CD4-positive, alpha-beta T cell treated with Interleukin-15 for 4 hours (primary cell): ENCODE data around the gene ZNF740.
"Not testable (repeated sequence)": the region's sequence is repeated elsewhere in the genome, so short reads cannot be mapped to it uniquely, and the experiment has no call there.

Source experiments
- DNase-seq: peaks from one replicate; pipeline ENCODE4 v3.0.0-alpha.2; 2020; ENCODE audit warnings: low spot score

The ZNF740 gene

DNA sequence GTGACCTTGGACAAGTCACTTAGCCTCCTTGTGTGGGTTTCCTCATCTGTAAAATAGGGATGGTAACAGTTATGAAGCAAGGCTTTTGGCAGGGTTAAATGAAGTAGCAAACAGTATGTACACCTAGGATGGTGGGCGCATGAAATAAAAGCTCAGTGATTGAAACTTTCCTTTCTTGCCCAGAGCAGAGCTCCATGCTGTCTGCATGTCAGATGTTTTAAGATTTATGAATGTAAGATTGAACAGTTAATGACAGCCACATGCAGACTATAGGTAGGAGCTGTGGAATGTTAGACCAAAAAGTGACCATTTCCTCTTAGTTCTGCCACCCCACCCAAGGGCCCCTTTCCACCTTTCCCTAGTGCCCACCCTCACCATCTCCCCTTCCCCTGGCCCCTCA is 14.5 kb downstream of the ZNF740 start:
- DNase-seq: no peak

DNA sequence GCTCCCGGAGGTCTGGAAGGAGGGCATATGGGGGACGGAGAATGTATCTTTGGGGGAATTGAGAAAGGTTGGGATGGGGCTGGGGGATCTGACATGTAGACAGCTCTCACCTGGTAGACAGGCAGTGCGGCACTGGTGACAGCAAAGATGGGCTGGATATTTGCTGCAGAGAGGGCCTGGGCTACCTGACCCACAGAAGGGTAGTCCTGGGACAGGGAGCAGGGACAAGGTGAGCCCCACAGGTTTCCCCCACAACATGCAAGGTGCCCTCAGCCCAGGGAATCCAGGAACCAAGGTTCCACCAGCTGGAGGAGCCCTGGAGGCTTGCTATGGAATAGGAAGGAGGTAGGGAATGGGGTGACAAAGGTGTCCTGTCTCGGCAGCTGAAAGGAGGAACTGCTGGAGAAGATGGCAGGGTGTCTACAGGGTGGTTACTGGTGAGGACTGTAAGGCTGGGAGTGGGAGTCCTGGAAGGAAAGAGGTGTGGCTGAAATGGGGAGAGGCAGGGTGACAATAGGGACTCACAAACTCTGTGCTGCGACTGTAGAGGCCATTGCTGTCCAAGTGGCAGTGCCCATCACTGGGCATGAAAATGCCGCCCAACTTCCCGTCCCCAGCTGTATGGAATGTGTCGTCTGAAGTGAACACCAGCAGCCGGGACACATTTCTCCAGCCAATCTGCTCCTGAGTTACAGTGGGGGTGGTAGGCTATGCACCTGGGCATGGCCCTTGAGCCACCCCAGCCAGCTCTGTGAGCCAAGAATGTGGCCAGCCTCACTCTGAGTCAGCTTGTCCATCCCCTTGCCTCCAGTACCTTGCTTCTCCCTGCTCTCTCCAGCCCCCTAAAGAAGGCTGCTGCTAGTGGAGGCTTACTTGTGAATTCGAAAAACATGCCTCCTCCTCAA is 15.2 kb downstream of the ZNF740 start:
- DNase-seq: no peak

DNA sequence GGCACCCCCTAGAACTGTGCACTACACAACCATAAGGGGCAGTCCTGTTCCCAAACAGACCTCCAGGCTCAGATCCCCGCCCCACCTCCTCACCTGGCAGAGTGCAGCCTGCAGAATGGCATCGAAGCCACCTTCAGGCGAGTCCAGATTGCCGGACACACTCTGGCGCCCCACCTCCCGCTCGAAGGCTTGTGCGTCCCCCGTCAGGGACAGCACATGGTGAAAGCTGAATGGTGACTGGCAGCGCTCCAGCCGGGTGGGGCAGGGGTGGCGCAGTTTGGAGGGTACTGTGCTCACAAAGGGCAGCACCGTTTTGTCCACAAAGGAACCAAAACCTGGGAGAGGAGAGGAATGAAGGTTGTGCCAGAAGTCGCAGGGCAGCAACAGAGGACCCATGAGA is 16.0 kb downstream of the ZNF740 start:
- no peak for DNase-seq

DNA sequence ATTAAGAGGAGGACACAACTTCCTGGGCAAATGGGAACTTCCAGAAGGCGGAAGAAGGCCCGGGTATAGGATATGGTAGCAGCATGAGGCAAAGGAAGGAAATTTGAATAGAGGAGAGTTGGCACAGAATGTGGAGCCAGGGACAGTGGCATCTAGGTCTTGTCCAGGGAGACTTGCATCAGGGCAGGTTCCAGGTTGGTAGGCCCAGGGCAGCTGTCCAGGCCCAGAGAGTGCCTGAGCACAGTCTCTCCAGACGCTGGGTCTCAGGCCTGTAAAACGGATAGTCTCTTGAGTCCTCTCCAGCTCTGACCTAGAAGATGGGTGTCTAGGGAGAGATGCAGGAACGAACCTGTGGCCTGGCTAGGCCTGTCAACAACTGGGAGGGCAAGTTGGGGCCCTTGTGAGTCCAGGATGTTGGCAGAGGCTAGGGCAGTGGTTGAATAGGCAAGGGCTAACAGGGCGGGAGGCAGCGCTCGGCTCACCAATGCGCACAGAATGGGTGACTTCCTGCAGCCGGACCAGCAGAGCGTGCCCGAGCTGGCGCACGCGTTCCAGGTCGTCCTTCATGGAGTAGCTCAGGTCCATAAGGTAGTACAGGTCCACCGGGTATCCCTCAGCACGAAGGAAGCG is 16.6 kb downstream of the ZNF740 start:
- no peak for DNase-seq

DNA sequence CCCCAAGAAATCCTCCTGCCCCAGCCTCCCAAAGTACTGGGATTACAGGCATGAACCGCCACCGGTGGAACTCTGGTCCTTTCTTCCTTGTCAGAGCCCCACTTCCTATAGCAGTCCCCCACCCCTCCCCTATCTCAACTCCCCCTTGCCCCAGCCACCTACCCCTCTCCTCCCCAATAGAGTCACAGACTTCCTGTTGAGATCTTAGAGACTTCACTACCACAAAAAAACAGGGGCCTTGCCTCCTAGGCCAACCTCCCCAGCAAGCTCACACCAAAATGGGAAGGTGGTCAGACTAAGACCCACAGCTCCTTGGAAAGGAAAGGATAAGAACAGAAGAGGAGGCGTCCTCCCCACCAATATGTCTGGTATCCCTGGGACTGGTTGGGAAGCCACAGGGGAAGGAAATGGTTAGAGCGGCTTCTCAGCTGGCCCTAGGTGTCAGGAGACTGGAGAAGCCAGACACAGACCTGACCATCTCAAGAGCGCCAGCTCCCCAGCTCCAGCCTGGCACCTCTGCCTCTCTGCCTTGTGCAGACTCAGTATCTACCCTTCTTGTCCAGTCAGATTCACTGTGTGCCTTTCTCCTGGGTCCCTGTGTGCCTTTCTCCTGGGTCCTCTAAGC is 18.1 kb downstream of the ZNF740 start:
- peak; percentile 28 for DNase-seq

DNA sequence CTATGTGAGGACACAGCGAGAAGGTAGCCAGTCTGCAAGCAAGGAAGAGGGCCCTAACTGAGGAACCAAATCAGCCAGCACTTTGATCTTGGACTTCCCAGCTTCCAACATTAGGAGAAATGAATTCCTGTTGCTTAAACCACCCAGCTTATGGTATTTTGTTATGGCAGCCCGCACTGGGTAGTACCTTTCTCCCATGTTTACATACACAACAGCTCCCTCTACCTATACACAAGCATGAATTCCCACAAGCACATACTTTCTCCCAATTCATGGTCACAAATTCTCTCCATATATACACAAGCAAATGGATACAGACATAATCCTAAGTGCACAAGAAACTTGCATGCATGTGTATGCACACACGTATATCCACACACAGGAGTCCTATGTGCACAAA is 19.2 kb downstream of the ZNF740 start:
- no peak for DNase-seq

DNA sequence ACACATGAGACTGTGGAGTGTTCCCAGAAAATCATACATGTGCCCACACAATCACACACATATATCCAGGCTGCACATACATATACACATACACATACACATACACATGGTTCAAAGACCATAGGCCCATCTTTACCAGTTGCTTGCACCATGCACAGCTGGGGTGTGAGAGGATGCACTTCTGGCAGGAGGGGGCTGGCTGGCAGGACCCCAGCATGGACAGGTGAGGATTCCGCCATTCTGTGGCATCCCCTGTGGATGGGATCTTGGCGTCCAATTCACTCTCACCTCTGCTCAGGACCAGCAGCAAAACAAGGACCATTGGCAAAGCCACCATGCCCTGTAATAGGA is 19.6 kb downstream of the ZNF740 start:
- no peak for DNase-seq

DNA sequence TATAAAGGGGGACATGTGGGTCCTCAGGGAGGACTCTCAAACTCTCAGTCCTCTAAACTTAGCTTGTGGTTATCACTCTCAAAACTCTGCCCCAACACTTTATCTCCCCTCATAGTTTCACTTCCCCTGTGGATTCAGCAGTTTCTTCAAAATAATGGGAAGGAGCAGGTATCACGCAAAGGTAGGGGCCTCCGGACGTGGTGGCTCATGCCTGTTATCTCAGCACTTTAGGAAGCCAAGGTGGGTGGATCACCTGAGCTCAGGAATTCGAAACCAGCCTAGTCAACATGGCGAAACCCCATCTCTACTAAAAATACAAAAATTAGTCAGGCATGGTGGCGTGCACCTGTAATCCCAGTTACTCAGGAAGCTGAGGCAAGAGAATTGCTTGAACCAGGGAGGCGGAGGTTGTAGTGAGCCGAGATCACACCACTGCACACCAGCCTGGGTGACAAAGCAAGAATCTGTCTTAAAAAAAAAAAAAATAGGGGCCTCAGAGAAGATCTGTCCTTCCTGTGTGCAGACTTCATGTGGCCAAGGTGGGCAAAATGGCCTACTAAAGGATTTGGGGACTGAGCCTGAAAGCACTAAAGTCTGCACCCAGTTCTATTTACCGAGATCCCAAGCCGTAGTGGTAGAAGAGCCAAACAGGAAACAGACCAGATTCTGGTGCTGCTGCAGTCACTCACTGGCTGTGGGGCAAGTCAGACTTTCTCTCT is 20.1 kb downstream of the ZNF740 start:
- DNase-seq: peak; percentile 23

DNA sequence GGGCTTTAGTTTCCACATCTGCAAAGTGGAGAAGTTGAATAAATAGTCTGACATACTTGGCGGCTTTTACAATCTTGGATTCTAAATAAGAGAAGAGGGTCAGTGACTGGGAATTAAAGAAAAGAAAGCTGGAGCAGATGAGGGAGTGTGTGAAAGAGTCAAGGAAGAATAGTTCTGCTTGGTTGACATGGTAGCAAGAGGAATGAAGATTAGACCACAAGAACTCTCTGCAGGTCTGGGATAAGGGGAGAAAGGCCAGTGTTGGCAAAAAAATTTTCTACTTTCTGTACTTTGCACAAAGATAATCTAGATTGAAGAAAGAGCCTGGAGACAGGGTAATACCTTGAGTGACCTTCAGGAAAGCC is 20.6 kb downstream of the ZNF740 start:
- no peak for DNase-seq

DNA sequence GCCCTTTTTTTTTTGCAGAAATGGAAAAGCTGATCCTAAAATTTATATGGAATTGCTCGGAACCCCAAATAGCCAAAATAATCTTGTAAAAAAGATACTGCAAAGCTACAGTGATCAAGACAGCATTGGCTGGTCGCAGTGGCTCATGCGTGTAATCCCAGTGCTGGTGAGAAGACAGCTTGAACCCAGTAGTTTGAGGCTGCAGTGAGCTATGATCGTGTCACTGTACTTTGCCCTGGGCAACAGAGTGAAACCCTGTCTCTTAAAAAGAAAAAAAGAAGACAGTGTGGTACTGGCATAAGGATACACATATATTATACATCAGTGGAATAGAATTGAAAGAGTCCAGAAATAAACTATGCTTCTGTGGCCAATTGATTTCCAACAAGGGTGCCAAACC is 21.1 kb downstream of the ZNF740 start:
- DNase-seq: no peak

DNA sequence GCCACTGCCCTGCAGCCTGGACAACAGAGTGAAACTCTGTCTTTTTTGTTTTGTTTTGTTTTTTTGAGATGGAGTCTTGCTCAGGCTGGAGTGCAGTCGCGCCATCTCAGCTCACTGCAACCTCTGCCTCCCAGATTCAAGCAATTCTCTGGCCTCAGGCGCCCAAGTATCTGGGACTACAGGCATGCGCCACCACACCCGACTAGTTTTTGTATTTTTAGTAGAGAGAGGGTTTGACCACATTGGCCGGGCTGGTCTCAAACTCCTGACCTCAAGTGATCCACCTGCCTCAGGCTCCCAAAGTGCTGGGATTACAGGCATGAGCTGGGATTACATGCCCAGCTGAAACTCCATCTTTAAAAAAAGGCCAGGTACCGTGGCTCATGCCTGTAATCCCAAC is 21.8 kb downstream of the ZNF740 start:
- DNase-seq: not testable (repeated sequence)

DNA sequence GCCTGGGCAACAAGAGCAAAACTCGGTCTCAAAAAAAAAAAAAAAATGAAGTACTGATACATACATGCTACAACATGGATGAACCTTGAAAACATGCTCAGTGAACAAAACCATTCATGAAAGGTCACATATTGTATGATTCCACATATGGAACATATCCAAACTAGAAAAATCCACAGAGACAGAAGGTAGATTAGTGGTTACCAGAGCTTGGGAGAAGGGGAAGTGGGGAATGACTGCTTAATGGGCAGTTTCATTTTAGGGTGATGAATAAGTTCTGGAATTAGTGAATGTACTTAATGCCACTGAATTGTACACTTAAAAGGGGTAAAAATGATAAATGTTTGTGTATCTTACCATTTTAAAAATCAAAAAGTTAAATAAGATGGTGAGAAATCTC is 23.8 kb downstream of the ZNF740 start:
- DNase-seq: no peak

DNA sequence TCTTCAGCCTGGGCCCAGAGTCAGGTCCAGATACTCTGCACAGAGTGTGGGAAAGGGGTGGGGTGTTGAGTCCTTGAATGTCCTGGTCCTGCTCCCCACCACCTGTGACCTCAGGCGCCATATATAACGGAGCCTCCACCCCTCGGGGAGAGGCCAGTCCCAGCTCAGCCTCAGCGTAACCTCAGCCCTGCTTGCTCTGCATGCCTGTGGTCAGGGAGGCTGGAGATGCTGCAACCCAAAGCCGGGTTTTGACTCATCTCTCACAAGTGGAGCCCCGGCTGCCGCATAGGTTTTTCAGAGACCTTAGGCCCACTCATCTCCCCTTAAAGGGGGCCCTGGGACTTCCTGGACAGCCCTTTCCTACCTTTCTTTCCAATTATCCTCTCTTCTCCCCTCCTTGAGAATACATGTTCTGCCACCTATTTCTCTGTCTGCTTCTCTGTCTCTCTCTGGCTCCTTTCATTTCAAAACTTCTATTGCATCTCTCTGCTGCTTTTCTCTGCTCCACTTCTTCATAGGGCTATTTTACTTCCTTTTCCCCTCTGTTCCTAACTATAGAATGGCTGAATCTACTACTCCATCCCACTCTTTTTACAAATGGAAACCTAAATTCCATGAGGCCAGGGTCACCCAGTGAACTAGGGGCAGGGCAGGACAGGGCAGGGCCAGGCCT is 25.4 kb downstream of the ZNF740 start:
- peak; percentile 61 for DNase-seq

DNA sequence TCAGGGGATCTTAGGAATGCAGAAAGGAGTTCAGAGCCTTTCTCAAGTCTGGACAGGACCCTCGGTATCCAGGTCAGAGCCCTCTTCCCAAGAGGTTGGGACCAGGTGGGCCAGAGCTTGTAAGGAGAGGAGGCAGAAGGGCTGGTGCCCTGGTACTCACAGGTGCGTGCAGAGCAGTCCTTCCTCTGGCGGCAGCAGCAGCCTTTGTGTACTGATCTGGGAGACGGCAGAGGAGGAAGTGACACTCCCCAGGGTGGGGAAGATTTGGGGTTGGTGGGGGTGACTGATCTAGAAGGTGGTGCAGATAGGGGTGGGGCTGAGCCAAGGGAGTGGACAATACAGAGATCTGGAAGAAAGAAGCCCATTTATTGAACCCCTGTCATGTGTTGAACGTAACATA is 26.5 kb downstream of the ZNF740 start, which contains the start of gene ITGB7:
Gene ITGB7 (minus strand): TSS at position 210 of the 400 bp plus-strand sequence. CDS start 6,808 bp downstream, outside the sequence.
- DNase-seq: peak; percentile 78

DNA sequence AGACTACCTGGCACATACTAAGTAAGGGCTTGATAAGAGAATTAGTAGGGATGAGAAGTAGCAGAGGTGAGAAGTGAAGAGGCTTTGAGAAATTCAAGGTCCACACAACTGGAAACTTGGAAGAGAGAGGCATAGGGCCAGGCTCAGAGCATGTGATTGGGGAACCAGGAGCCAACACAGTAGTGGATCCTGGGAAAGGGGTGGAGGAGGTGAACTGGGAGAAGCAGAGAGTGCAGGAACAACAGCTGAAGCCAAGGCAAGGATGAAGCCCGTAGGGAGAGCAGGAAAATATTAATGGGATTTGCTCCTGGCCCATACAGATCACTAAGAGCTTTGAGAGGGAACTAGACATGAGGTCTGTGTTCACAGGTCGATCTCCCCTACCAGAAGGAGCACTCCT is 27.9 kb downstream of the ZNF740 start:
- DNase-seq: no peak

DNA sequence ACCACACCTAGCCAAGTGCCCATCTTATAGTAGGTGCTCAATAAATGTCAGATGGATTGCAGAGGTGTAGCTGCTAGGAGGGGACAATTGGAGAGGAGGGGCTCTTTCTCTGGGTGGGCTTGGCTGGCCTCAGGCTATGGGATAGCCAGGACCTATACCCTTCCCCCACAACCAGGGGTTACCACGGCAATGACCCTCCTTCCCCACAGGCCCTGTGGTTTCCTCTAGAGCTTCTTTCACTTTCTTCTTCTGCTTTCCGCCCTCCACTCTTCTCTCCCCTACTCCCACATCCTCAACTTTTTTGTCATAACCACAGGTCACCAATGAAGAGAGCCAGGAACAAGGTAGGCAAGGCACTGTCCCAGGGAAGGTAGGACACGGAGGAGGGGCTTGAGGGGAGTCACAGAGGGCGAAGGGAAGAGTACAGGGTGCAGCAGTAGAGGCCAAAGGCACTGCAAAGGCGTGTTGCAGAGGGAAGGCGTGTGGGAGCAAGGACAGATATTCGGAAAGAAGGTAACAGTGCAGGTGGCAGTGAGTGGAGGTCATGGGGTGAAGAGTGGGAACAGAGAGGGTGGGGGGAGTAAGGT is 28.4 kb downstream of the ZNF740 start:
- peak; percentile 26 for DNase-seq

DNA sequence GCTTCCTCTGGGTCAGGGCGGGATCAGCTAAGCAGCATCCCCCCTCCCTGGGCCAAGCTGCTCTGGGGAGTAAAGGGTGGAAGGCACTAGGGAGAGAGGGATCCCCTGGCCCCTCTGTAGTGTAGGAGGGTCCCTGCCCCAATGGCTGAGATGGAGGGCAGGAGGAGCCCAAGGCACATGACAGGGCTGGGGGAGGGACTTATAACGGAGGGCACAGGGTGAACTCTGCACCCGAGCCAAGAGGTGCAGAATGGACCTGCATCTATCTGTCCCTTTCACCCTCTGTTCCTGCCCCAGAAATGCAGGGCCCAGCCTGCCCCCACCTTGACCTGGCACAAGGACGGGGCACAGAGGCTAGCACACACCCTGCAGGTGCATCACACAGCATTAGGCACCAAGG is 30.3 kb downstream of the ZNF740 start:
- no peak for DNase-seq

DNA sequence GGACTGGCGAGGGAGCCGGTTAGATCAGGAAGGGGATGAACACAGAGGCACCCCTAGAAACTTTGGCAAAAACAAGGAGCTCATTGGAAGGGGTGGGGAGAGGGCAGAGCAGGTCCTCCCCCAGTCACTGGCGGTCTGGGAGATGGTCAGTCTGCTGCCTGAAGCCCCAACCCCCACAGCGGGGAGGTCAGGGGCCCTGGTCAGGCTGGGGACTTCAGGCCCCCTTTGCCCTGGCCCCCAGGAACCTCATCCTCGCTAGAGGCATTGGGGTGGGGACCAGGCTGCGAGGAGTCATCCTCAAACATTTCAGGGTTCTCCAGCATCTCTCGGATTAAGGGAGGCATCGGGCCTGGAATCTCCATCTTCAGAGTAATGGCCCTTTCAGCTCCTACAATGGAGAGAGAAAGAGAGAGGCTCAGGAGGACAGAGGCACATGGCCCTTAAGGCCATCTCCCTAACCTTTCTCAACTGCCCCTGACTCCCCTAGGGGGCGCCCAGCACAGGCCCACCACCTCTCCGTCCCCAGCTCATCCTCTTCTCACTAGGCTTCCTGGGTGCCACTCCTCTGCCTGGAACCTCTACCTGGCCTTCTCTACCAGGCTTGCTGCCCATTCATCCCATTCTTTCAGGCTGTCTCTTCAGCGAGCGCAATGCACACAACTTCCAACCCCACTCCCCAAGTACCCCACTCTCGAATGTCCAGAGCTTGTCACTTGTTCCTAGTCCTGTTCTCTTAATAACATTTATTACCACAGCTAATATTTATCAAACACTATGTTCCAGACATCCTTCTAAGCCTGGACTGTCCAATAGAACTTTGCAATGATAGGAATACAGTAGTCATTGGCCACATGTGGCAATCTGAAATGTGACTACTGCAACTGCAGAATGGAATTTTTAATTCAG is 31.2 kb downstream of the ZNF740 start:
- no peak for DNase-seq

DNA sequence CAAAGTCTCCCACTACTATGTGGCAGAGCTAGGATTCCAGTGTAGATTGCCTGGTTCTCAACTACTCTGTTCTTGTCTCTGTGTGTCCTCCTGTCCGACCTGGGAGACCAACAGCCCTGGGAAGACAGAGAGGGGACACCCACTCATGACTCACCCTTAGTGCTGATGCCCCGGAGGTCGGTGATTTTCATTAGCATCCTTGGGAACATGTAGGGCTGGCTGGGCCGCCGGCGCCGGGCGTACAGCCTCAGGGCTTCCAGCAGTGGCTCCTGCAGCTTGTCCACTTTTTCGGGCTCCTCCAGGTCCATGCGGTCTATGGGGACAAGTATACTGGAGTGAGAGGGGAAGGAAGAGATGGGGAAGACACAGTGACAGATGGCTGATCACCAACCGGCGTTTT is 32.4 kb downstream of the ZNF740 start:
- no peak for DNase-seq

DNA sequence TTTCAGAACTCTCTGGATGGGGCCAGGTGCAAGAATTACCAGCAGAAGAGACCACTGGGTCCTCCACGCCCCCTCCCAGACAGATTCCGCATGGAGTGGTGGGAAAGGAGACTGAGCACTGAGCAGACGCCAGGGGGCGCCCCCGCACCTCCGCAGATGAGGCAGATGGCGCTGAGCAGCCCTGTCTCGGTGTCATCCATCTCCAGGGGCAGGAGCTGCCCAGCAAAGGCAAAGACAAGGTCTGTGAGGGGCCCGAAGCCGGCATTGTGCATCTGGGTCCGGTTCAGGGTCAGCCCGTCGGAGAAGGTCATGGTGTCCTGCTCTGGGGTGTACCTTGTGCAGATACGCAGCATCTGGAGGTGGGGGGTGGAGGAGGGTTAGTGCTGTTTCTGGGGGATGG is 32.8 kb downstream of the ZNF740 start:
- peak; percentile 83 for DNase-seq

DNA sequence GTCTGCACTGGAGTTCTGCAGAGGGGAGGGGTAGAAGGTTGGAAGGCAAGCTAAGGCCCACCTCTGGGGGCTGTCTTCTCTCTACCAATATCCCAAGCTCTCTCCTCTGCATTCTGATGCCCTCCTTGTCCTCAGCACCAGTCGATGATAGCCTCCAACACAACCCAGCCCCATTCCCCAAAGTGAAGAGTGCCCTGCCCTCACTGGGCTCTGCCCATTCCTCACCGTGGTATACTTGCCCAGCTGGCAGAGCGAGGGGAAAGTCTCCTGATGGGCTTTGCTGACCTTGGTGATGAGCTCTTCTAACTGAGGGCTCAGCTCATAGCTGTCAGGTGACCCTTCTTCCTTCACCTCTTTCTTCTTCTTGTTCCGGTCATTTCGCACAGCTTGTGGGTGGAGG is 33.7 kb downstream of the ZNF740 start:
- DNase-seq: no peak
